Thyroid gland (tissue), 4 donors: Measurements from ENCODE around the gene SPC25.

Experiments used
- CTCF ChIP-seq, 6 experiments: fragments of 200-600 bp in 3 of 6; fragments of 450-650 bp in 3 of 6; sonication (generic) in 3 of 6; IDR thresholded peaks; one replicate each; pipeline ENCODE4 v1.5.1; 2016 to 2019; ENCODE audit warnings: antibody characterized with exemption in 6 of 6, mild to moderate bottlenecking in 2 of 6, inconsistent platforms in 1 of 6, moderate library complexity in 1 of 6
- POLR2A ChIP-seq, 2 donors: fragments of 450-650 bp; IDR thresholded peaks; one replicate each; pipeline ENCODE4 v1.6.1; 2017; ENCODE audit warnings: antibody characterized with exemption in 2 of 2, mild to moderate bottlenecking in 2 of 2, moderate library complexity in 1 of 2

- no peak for TF ChIP-seq POLR2A (IDR thresholded peaks at IDR 0.05)
- no peak for TF ChIP-seq CTCF (IDR thresholded peaks at IDR 0.05)
Measured at GRCh38 chr2:168912901-168913369, 22.7 kb upstream of the SPC25 start.
